Epithelial cell of esophagus (primary cell): Measurements from ENCODE around the gene NKAIN2.

ENCODE experiments used
- DNase-seq: peaks from one replicate; pipeline ENCODE4 v3.0.0; 2010; ENCODE audit warnings: low read depth
- H3K4me3 ChIP-seq: 2 replicates; pipeline ENCODE4 v1.5.1; 2011; ENCODE audit warnings: mild to moderate bottlenecking, low read length, control low read depth
- TF ChIP-seq, protein P1 (sequence below): IDR thresholded peaks from 2 replicates; pipeline ENCODE4 v1.5.1; 2011; ENCODE audit warnings: low read depth, mild to moderate bottlenecking, low read length, control low read depth, inconsistent platforms; ENCODE audit not compliant: insufficient read depth; ENCODE audit errors: missing control alignments

The NKAIN2 gene

DNA sequence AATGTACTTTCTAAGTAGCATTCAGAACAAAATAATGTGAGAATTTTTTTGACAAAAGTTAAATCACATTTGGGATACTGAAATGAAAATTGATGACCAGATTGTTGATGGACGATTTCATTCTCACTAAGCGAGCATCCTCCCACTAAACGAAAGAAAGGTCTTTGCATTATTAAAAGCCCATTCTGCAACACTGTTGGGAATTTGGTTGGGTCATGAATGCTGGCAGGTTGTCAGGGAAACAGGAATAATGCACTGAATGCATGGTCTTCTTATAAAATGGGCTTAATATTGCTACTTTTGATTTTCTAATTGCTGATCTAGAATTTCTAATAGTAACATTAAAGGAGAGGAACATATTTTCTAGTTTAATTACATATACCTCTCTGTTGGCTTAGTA lies 229.8 kb downstream of the NKAIN2 start:
- no peak overlapping the region for H3K4me3 ChIP-seq
- TF ChIP-seq, protein P1, sequence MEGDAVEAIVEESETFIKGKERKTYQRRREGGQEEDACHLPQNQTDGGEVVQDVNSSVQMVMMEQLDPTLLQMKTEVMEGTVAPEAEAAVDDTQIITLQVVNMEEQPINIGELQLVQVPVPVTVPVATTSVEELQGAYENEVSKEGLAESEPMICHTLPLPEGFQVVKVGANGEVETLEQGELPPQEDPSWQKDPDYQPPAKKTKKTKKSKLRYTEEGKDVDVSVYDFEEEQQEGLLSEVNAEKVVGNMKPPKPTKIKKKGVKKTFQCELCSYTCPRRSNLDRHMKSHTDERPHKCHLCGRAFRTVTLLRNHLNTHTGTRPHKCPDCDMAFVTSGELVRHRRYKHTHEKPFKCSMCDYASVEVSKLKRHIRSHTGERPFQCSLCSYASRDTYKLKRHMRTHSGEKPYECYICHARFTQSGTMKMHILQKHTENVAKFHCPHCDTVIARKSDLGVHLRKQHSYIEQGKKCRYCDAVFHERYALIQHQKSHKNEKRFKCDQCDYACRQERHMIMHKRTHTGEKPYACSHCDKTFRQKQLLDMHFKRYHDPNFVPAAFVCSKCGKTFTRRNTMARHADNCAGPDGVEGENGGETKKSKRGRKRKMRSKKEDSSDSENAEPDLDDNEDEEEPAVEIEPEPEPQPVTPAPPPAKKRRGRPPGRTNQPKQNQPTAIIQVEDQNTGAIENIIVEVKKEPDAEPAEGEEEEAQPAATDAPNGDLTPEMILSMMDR: no peak
- DNase-seq: no peak

DNA sequence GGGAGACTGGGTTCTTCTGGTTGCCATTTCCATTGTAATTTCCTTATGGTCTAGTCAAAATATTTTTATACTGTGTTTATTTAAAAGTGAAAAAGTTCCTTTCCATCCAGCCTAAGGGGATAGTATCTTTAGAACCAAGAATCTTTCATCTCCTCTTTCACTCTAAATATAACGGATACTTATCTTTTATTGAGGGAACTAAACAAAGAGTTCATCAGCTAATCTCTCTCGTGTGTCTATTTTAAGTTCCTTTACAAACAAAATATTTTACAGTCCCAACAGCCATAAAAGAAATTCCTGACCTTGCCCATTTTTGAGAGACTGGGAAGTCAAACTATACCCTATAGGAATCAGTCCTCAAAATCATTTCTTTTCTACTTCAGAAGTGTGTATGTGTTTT lies 232.7 kb downstream of the NKAIN2 start:
- H3K4me3 ChIP-seq: no peak overlapping the region
- TF ChIP-seq, protein P1: no peak

DNA sequence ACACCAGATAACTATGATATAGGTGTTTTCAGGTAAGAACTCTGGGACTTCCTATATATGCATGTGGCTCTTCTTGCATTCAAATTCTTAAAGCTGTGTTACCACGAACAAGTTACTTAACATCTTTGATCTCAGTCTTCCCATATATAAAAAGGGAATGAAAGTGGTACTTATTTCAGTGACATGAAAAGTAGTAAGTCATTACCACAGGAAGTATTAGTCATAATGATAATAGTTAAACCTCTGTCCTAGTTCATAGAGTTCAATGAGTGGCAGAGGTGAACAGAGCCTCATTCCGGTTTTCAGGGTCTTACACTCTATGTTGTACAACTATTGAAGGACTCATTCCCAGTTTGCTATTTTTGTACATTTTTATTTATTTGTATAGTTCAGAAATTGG lies 237.0 kb downstream of the NKAIN2 start:
- TF ChIP-seq, protein P1: no peak

More for the DNA sequence above, 232.7 kb downstream of the NKAIN2 start:
- DNase-seq: no peak

GRCh38 chr6:124052120-124052519 lies 248.5 kb downstream of the NKAIN2 start:
- H3K4me3 ChIP-seq: no peak overlapping the region
- TF ChIP-seq, protein P1: no peak
- no peak for DNase-seq

More for the DNA sequence above, 237.0 kb downstream of the NKAIN2 start:
- no peak for DNase-seq
- no peak overlapping the region for H3K4me3 ChIP-seq

DNA sequence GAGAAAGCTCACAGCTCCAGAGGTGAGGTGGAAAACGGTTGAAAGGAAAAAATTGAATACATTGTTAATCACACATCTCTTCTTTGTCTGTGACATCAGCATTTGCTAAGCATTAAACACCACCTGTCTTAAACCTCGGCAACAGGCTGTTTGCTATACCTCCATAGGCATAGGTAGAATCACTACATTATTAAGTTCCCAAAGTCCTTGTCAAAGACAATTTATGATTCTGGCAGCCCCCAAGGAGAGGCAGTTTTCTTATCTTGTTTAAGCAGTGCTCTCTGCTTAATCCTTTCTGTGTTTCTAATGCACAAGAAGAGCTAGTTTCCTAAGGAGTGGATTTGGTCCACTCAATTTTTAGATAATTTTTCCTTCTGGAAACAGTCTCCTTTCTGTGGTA lies 249.7 kb downstream of the NKAIN2 start:
- DNase-seq: no peak
- H3K4me3 ChIP-seq: no peak overlapping the region
- TF ChIP-seq, protein P1: no peak

DNA sequence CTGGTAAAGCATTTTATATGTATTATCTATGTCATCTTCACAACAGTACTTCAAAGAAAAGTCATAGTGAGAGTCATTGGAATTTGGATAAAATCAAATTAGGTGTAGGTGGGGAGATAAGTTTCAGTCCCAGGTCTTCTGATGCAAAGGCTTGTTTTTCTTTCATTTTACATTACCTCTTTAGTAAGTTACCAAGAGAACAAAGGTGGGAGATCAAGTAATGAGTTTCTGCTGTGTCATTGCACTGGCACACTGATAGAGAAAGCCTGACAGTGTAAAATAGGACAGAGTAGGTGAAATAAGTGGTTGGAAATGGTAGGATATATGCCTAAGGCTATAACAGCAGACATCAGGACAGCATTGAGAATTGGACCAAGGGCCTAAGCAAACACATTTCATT lies 250.4 kb downstream of the NKAIN2 start:
- DNase-seq: no peak
- H3K4me3 ChIP-seq: no peak overlapping the region
- TF ChIP-seq, protein P1: no peak

DNA sequence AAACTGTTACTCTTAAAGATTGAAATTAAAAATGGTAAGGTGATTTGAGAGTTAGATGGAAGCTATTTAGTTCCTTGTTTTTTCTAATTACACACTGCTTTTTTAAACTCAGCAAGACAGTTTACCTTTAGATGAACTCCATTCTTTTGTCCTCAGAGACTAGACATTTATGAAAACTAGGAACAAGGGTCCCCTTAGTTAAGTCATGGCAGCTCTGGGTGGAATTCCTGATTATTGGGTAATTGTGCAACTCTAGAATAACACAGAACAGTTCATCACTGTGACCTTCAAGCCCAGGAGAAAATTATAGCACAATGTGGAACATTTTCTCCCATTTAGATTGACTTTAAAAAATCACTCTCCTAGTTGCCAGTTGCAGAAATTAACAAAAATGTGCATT lies 251.7 kb downstream of the NKAIN2 start:
- no peak overlapping the region for H3K4me3 ChIP-seq
- DNase-seq: no peak
- TF ChIP-seq, protein P1: no peak
